Activated CD8-positive, alpha-beta T cell treated with anti-CD3 and anti-CD28 coated beads, Interleukin-2, amount 10 ng/mL, durations not matched to agents 7 days and 5 days (primary cell): ENCODE measurements around the gene FOXQ1. TPM values are rescaled to one million over a fixed set of nuclear protein-coding genes. Genes with fewer than 3 reads are reported as not detected.

Source experiments
- ATAC-seq: fragments of 150-1000 bp; cut with Tn5 transposase; one replicate; pipeline ENCODE4 v1.10.0; 2021; ENCODE audit warnings: moderate library complexity
- CTCF ChIA-PET: fragments of 350-600 bp; sonication (Branson Sonifier 250); formaldehyde crosslinking; loops from one replicate; lab custom pipeline; 2021; ENCODE audit warnings: antibody characterized with exemption; lab: Charles Lee
- POLR2A ChIA-PET: fragments of 350-600 bp; sonication (Branson Sonifier 250); formaldehyde crosslinking; loops from one replicate; lab custom pipeline; 2021; ENCODE audit warnings: antibody characterized with exemption; lab: Charles Lee
- DNase-seq: peaks from one replicate; pipeline ENCODE4 v3.0.0-alpha.2; 2020
- H3K27ac Mint-ChIP-seq: one replicate; pipeline ENCODE4 v1.8.0; 2021; ENCODE audit warnings: mild to moderate bottlenecking, mixed read lengths
- H3K27me3 Mint-ChIP-seq: one replicate; pipeline ENCODE4 v1.8.0; 2021; ENCODE audit warnings: low read depth, mixed read lengths
- H3K36me3 Mint-ChIP-seq: one replicate; pipeline ENCODE4 v1.8.0; 2021; ENCODE audit warnings: low read depth, mixed read lengths
- H3K4me1 Mint-ChIP-seq: one replicate; pipeline ENCODE4 v1.8.0; 2021; ENCODE audit warnings: low read depth, mixed read lengths
- H3K4me3 Mint-ChIP-seq: one replicate; pipeline ENCODE4 v1.8.0; 2021; ENCODE audit warnings: mild to moderate bottlenecking, mixed read lengths
- H3K9me3 Mint-ChIP-seq: one replicate; pipeline ENCODE4 v1.8.0; 2022; ENCODE audit warnings: mixed read lengths; ENCODE audit not compliant: insufficient read depth
- total RNA-seq, 2 experiments: library from RNA; stranded (reverse); gene quantifications; one replicate each; pipeline ENCODE4 v1.2.3, GENCODE V29; 2021

Gene FOXQ1
- total RNA-seq, 2 experiments from 2014 or later: not detected

GRCh38 chr6:1325461-1326309 lies 13.8 kb downstream of the FOXQ1 start:
- Mint-ChIP-seq H3K36me3 (no peaks in the 10 kb centered on the region), H3K27ac (no peak overlapping the region), H3K9me3 (no peaks in the 10 kb centered on the region), H3K27me3 (peaks cover 21% of the 10 kb centered on the region), H3K4me3 (no peak overlapping the region), H3K4me1 (no peaks in the 10 kb centered on the region)
- CTCF ChIA-PET: no interaction called here
- POLR2A ChIA-PET: no interaction called here
- ATAC-seq: no peak
- no peak for DNase-seq

- no peak overlapping the region for H3K4me3 Mint-ChIP-seq
- ChIA-PET POLR2A (no interaction called here), CTCF (no interaction called here)
- H3K9me3 Mint-ChIP-seq: no peaks in the 10 kb centered on the region
- DNase-seq: no peak
- H3K4me1 Mint-ChIP-seq: no peaks in the 10 kb centered on the region
- no peak overlapping the region for H3K27ac Mint-ChIP-seq
- peaks cover 23% of the 10 kb centered on the region for H3K27me3 Mint-ChIP-seq
- no peaks in the 10 kb centered on the region for H3K36me3 Mint-ChIP-seq
- no peak for ATAC-seq
Observed at GRCh38 chr6:1326535-1327121, 14.7 kb downstream of the FOXQ1 start.

GRCh38 chr6:1327630-1328029 lies 15.7 kb downstream of the FOXQ1 start:
- H3K4me1 Mint-ChIP-seq: no peaks in the 10 kb centered on the region
- POLR2A ChIA-PET: no interaction called here
- H3K27me3 Mint-ChIP-seq: peaks cover 15% of the 10 kb centered on the region
- DNase-seq (no peak), ATAC-seq (no peak)
- CTCF ChIA-PET: no interaction called here
- no peaks in the 10 kb centered on the region for H3K9me3 Mint-ChIP-seq
- no peak overlapping the region for H3K27ac Mint-ChIP-seq
- no peak overlapping the region for H3K4me3 Mint-ChIP-seq
- no peaks in the 10 kb centered on the region for H3K36me3 Mint-ChIP-seq

- no peaks in the 10 kb centered on the region for H3K36me3 Mint-ChIP-seq
- no peak overlapping the region for H3K4me3 Mint-ChIP-seq
- ATAC-seq: no peak
- no peak overlapping the region for H3K27ac Mint-ChIP-seq
- H3K9me3 Mint-ChIP-seq: no peaks in the 10 kb centered on the region
- DNase-seq: no peak
- POLR2A ChIA-PET: no interaction called here
- CTCF ChIA-PET: no interaction called here
- peaks cover 18% of the 10 kb centered on the region for H3K27me3 Mint-ChIP-seq
- H3K4me1 Mint-ChIP-seq: no peaks in the 10 kb centered on the region
Observed at GRCh38 chr6:1328129-1328800, 16.4 kb downstream of the FOXQ1 start.

DNA sequence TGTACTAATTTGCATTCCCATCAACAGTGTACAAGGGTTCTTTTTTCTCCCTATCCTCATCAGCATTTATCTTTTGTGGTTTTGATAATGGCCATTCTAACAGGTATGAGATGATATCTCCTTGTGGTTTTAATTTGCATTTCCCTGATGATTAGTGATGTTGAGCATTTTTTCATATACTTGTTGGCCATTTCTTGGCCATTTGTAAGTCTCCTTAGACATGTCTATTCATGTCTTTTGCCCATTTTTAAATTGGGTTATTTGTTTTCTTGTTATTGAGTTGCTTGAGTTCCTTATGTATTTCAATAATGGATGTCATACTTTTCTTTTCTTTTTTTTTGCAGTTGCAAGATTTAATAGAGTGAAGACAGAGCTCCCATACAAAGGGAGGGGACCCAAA lies 17.8 kb downstream of the FOXQ1 start:
- H3K27ac Mint-ChIP-seq: no peak overlapping the region
- CTCF ChIA-PET: no interaction called here
- ATAC-seq (no peak), DNase-seq (no peak)
- POLR2A ChIA-PET: no interaction called here
- H3K9me3 Mint-ChIP-seq: no peaks in the 10 kb centered on the region
- H3K27me3 Mint-ChIP-seq: peaks cover 18% of the 10 kb centered on the region
- no peak overlapping the region for H3K4me3 Mint-ChIP-seq
- no peaks in the 10 kb centered on the region for H3K36me3 Mint-ChIP-seq
- no peaks in the 10 kb centered on the region for H3K4me1 Mint-ChIP-seq

GRCh38 chr6:1334684-1335083 lies 22.8 kb downstream of the FOXQ1 start:
- DNase-seq (no peak), ATAC-seq (no peak)
- Mint-ChIP-seq H3K36me3 (no peaks in the 10 kb centered on the region), H3K9me3 (no peaks in the 10 kb centered on the region), H3K27me3 (peaks cover 17% of the 10 kb centered on the region), H3K27ac (no peak overlapping the region), H3K4me1 (no peaks in the 10 kb centered on the region), H3K4me3 (no peak overlapping the region)
- ChIA-PET CTCF (no interaction called here), POLR2A (no interaction called here)

DNA sequence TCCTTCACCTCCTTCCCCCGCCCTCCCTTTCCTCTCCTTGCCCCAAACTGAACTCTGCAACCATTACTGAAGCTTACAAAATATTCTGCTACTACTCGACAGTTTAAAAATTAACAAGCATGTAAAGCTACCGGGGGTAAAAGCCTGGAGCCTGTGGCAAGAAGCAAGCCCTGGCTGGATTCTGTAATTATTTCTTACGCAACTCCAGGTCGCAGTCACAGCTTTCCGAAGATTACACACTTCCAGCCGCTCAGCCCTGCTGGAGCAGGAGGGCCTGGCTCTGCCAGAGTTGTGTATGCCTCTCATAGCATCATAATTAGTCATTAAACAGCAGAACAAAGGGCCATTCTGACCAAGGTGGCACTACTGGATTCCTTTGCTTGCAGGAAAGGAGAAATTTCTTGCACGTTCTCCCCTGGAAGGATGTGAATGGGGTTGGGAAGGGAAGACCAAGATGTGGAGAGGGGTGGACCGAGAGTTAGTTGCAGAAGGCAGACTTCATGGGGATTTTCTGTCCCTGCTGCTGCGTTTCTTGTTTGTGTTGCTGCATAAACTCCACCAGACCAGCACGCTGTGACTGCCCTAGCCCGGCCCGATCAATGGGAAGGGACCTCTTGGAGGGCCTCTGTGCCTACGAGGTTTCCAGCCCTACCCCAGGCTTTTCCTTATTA lies 23.6 kb downstream of the FOXQ1 start:
- POLR2A ChIA-PET: no interaction called here
- peaks cover 20% of the 10 kb centered on the region for H3K27me3 Mint-ChIP-seq
- no peaks in the 10 kb centered on the region for H3K36me3 Mint-ChIP-seq
- H3K27ac Mint-ChIP-seq: no peak overlapping the region
- DNase-seq (no peak), ATAC-seq (no peak)
- CTCF ChIA-PET: no interaction called here
- H3K9me3 Mint-ChIP-seq: no peaks in the 10 kb centered on the region
- no peaks in the 10 kb centered on the region for H3K4me1 Mint-ChIP-seq
- H3K4me3 Mint-ChIP-seq: no peak overlapping the region

DNA sequence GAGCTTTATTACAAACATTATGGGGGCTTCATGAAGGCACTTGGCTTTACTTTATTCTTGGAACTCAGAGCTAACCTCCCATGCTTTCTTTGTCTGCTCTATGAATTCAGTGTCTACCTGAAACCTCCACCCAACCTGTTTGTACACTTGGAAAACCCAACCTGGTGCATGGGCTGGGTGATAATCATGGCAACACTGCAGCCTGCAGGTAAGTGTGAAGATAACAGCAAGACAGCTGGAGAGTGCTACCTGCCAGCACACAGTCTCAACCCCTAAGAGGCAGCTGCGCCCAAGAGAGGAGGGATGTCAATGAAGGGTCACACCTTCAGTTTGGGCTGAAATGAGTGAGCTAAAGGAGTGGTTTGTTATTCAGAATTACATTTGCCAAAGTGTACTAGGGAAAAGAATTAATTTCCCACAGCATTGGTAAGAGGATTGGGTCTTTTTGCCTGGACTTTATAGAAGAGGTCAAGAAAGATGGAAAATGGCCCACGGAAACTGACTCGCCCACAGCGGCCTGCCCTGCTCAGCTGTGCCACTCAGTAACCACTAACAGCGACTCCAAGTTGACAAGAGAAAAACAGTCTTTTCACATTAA lies 24.4 kb downstream of the FOXQ1 start:
- DNase-seq (no peak), ATAC-seq (no peak)
- ChIA-PET POLR2A (no interaction called here), CTCF (no interaction called here)
- no peaks in the 10 kb centered on the region for H3K9me3 Mint-ChIP-seq
- no peak overlapping the region for H3K4me3 Mint-ChIP-seq
- H3K4me1 Mint-ChIP-seq: no peaks in the 10 kb centered on the region
- H3K36me3 Mint-ChIP-seq: no peaks in the 10 kb centered on the region
- H3K27me3 Mint-ChIP-seq: peaks cover 18% of the 10 kb centered on the region
- no peak overlapping the region for H3K27ac Mint-ChIP-seq

DNA sequence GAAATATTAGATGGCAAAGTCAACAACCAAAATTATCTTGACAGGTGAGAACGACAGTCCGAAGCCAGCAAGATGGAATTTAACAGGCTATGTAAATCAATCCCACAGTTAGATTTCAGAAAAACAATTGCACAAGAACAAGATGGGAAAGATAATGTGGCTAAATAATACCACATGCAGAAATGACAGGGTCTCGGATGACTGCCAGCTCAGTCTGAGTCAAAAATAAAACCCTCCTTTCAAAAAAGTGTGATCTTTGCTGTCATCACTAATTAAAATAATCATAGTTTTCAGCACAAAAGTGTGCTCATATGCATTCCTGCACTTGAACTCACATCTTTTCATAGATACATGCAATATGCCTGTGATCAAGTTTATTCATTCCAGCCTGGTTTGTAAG lies 25.9 kb downstream of the FOXQ1 start:
- no peak for DNase-seq

DNA sequence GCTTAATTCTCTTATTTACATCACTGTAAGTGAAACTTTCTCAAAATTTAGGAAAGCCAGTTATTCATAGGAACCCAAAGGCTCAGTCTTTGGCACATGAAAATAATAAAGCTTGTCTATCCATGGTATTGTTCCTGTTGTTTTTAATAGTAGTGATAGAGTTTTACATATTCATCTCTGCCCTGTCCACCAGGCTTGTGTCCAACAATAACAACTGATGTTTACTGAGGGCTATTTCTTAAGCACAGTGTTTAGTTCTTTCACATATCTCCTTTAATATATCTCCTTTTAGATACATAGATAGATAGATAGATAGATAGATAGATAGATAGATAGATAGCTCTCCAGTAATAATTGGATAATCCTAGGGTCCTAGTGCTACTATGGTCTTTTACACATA lies 34.2 kb downstream of the FOXQ1 start:
- Mint-ChIP-seq H3K4me3 (no peak overlapping the region), H3K4me1 (no peaks in the 10 kb centered on the region), H3K27me3 (peaks cover 17% of the 10 kb centered on the region), H3K27ac (no peak overlapping the region), H3K36me3 (no peaks in the 10 kb centered on the region), H3K9me3 (peaks cover 11% of the 10 kb centered on the region)
- DNase-seq (no peak), ATAC-seq (no peak)
- POLR2A ChIA-PET: no interaction called here
- CTCF ChIA-PET: no interaction called here

More for the DNA sequence above, 25.9 kb downstream of the FOXQ1 start:
- ChIA-PET CTCF (no interaction called here), POLR2A (no interaction called here)
- no peak overlapping the region for H3K27ac Mint-ChIP-seq
- H3K36me3 Mint-ChIP-seq: no peaks in the 10 kb centered on the region
- no peak for ATAC-seq
- no peak overlapping the region for H3K4me3 Mint-ChIP-seq
- H3K4me1 Mint-ChIP-seq: no peaks in the 10 kb centered on the region
- peaks cover 20% of the 10 kb centered on the region for H3K27me3 Mint-ChIP-seq
- no peaks in the 10 kb centered on the region for H3K9me3 Mint-ChIP-seq

- Mint-ChIP-seq H3K27ac (no peak overlapping the region), H3K4me3 (no peak overlapping the region), H3K9me3 (peaks cover 13% of the 10 kb centered on the region), H3K36me3 (no peaks in the 10 kb centered on the region), H3K27me3 (peaks cover 14% of the 10 kb centered on the region), H3K4me1 (no peaks in the 10 kb centered on the region)
- ChIA-PET POLR2A (interaction anchor here (0.7 kb wide), 1 partner anchor 556 kb away, joined by 3 read pairs; no protein-coding TSS in a partner anchor), CTCF (no interaction called here)
- DNase-seq (no peak), ATAC-seq (no peak)
Observed at GRCh38 chr6:1346558-1347091, 34.7 kb downstream of the FOXQ1 start.
